HG03565 (cell line): ENCODE measurements around the gene IGFN1.

Experiments used
- ATAC-seq: cut with Tn5 transposase; IDR thresholded peaks from one replicate; pipeline ENCODE4 v1.9.1; 2021; ENCODE audit warnings: mild to moderate bottlenecking, moderate library complexity; ENCODE audit not compliant: unreplicated experiment

Gene IGFN1

GRCh38 chr1:201184307-201185122, 6.1 kb upstream of the IGFN1 start:
- ATAC-seq = no peak

DNA sequence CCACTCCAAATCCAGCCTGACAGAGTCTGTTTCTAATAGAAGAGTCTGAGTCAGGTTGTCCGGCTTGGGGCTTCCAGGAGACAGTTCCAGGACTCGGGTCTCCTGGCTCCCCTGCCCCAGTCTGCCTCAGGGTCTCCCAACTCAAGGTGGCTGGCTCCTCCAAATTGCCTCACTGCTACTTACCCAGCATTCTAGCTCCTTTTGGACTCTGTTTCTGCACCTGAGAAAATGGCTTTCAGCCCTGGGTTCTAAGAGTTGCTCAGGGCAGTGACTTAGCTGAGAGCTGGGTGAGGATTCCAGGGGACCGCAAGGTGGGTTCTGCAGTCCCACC, 5.5 kb upstream of the IGFN1 start:
- ATAC-seq = no peak

DNA sequence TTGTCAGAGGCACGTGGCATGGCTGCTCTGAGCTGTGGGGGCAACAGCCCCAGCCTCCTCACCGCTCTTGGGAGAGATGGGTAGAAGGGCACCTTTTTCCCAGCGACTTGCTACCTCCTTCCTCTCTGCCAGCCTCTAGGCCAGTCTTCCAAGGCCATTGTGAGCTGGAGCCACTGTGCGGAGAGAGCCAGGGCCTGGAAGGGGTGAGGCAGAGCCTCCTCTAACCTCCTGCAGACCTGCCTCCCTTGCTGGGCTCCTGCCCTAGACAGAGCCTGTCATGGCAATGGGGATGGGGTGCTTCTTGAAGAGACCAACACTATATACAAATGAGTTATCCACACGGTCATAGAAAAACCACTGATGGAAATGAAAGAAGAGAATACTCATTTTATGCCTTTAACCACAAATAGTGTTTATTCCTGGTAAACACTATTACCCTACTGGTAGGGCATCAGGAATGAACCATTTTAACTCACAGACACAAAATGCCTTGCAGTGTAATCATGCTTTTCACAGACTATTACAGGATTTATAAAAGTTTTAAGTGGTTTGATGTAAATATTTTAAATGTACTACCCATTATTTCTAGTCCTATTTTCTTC, 5.0 kb upstream of the IGFN1 start:
- ATAC-seq = no peak

DNA sequence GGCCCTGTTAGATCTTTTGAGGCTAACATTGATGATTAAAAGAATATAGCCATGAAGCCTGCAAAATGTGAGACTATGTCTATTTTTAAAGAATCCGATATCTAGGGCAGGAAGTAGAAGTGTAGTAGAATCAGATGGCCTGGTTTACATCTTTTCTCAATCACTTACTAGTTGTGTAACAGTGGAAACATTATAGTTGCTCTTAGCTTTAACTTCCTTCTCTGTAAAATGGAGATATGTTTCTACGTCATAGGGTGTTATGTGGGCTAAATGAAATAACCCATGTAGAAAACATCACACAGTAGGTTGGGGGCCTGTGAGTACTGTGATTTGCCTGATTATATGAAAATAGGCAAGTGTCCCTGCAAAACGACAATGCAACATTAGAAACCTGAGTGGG, 4.4 kb upstream of the IGFN1 start:
- ATAC-seq = no peak

GRCh38 chr1:201189085-201189484, 1.5 kb upstream of the IGFN1 start:
- ATAC-seq = no peak

DNA sequence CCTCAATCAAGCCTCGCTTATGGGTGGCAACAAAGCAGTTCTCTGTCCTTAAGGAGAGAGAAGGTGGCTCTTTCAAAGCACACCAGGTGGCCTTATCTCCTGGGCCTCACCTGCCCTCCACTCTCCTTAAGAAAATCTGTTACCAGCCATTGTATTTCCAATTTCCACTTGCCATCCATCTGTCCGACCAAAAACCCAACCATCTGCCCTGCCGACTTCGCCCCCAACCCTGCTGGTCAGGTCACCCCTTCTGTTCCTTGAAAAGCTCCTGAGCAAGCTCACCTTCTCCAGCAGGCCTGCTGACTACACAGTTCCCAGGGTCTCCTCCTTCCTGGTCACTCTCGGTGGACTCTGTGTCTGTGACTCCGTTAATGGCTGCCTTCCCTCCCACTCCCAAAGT, 619 bp upstream of the IGFN1 start:
- no peak for ATAC-seq

- ATAC-seq = no peak
These were observed 1.1 kb downstream of the IGFN1 start for GRCh38 chr1:201191653-201192260.

DNA sequence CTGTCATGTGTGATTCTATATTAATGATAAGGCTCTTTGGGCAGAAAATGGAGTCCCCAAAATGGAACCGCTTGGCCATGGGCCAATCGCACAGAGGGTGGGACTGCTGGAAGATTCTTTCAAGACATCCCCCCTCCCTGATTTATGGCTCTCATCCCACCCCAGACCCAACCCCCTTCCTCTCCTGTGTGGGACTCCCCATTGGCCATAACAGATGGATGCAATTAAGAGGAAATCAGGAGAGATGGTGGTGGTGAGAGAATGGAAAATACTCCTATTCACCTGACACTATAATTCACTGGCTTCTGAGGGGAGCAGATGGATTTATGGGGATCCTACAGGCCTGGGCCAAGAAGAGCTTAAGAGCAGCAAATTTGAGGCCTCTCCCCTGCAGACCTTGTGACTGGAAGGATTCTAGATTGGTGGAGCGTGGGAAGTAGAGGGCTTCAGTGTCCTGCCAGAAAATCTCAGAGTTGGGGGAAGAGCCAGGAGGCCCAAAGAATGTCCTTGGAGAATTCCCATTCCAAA, 1.7 kb downstream of the IGFN1 start:
- no peak for ATAC-seq

DNA sequence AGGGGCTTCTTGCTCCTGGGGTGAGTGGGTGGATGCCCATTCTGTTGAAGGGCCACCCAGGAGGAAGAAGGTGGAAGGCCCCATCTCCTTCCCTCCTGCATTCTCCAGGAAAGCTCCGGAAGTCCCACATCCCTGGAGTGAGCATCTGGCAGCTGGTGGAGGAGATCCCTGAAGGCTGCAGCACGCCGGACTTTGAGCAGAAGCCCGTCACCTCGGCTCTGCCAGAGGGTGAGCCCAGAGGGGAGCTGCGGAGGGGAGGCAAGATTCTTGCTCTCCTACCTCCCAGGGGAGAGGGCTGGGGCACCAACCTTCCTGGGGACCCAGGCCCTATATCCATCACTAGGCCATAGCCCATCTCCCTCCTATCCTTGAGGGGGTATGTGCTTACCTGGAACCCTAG, 3.4 kb downstream of the IGFN1 start:
- ATAC-seq = no peak

DNA sequence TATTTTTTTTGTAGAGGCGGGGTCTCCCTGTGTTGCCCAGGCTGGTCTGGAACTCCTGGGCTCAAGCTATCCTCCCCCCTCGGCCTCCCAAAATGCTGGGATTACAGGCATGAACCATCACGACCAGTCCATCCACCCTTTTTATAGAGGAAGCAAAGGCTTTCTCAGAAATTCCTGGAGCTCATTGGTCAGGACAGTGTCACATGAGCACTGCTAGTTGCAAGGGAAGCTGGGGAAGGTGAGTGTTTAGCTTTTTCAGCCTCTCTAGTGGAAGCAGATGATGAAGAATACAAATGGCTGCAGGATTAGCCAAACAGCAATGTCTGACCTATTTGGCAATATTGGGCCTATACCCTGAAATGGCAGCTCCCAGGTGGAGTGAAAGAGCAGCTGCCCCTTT, 8.0 kb downstream of the IGFN1 start:
- ATAC-seq = no peak

DNA sequence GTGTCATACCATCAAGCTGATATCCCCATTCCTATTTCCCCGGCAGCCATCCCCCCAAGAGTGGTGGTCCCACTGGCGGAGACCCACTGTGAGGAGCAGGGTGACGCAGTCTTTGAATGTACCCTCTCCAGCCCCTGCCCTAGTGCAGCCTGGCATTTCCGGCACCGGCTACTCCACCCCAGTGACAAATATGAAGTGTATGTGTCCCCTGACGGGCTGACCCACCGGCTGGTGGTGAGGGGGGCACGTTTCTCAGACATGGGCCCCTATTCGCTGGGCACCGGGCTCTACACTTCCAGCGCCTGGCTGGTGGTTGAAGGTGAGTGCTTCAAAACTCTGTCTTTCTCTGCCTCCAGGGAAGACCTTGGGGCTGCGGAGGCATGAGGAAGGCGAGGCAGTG, 14.4 kb downstream of the IGFN1 start:
- ATAC-seq = no peak

- ATAC-seq = no peak
These were observed 15.6 kb downstream of the IGFN1 start for GRCh38 chr1:201206176-201206575.

- no peak for ATAC-seq
These were observed 16.4 kb downstream of the IGFN1 start for GRCh38 chr1:201207046-201207445.

DNA sequence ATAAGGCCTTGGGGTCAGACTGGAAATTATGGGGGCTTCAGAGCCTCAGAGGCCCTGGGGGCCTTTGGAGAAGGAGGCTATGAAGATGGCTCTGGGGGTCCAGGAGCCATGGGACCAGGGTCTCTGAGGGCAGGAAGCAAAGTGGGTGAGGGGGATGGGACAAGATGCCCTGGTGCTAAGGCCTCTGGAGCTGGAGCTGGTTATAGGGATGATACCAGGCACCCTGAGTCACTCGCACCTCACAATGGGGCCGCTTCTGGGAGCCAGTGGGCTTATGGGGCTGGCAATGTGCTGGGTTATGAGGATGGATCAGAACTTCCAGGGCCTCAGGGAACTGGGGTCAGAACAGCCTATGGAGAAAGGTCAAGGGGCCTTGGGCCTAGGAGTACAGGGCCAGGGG, 17.6 kb downstream of the IGFN1 start:
- no peak for ATAC-seq

DNA sequence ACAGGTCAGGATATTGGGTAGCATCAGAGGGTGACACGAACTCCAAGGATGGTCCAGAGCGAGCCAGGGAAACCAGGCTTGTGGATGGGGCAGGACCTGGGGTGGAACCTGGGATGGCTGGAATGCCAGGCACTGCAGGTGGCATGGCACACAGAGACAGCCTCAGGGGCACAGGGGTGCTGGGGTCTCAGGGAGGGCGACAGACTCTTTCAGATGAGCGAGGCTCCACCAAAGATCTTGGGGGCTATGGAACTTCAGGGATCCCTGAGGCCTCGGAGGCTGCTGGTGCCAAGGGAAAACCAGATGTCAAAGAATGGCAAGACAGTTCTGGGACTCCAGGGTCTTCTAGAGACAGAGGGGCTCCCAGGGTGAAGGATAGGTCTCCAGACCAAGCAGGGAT, 21.4 kb downstream of the IGFN1 start:
- ATAC-seq = no peak

- ATAC-seq = no peak
These were observed 21.9 kb downstream of the IGFN1 start for GRCh38 chr1:201212461-201213055.

DNA sequence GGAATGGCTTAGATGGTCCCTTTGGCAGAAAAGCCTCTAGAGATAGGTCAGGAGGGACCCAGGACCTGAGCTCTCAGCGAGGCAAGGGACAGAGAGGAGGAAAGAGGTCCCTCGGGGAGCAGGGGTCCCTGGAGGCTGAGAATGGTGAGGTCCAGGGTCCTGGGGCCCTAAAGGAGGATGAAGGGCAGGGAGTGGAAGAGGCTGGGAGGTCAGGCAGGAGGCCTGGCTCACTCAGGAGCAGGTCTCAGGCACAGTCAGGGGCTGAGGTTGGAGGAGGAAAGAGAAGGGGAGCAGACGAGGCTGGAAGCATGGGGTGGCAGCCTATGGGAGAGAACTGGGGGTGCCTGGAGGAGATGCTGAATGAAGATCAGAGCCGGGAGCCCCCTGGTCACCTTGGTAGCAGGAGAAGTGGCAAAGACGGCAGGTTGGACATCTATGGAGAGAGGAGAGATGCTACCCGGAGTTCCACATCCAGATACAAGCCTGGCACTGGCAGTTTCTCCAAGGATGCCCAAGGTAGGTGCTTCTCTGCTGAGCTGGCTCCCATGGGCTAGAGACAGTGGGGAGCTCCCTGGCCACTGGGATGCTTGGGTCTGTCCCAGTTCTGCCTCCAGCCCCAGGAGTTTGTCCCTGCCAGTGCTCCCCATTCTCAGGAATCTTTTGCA, 22.6 kb downstream of the IGFN1 start:
- ATAC-seq = no peak

- no peak for ATAC-seq
These were observed 23.3 kb downstream of the IGFN1 start for GRCh38 chr1:201213926-201214325.

- ATAC-seq = no peak
These were observed 23.8 kb downstream of the IGFN1 start for GRCh38 chr1:201214461-201214860.

GRCh38 chr1:201214886-201215285, 24.3 kb downstream of the IGFN1 start:
- no peak for ATAC-seq
